ENCODE measurements around the gene USP34.

GRCh38 chr2:61196671-61197070 is 274.2 kb downstream of the USP34 start:
- TF ChIP-seq, protein P1, sequence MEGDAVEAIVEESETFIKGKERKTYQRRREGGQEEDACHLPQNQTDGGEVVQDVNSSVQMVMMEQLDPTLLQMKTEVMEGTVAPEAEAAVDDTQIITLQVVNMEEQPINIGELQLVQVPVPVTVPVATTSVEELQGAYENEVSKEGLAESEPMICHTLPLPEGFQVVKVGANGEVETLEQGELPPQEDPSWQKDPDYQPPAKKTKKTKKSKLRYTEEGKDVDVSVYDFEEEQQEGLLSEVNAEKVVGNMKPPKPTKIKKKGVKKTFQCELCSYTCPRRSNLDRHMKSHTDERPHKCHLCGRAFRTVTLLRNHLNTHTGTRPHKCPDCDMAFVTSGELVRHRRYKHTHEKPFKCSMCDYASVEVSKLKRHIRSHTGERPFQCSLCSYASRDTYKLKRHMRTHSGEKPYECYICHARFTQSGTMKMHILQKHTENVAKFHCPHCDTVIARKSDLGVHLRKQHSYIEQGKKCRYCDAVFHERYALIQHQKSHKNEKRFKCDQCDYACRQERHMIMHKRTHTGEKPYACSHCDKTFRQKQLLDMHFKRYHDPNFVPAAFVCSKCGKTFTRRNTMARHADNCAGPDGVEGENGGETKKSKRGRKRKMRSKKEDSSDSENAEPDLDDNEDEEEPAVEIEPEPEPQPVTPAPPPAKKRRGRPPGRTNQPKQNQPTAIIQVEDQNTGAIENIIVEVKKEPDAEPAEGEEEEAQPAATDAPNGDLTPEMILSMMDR (conservative IDR thresholded peaks at IDR 0.05; ENCODE audit: low read depth in 2 of 2) = no peak
- TF ChIP-seq EZH2 (IDR thresholded peaks at IDR 0.05; ENCODE audit: low read depth, unreplicated experiment) (no peak), POLR2AphosphoS5 (IDR thresholded peaks at IDR 0.05; ENCODE audit: low read depth) (no peak), CREB1 (CRISPR knock-in tag; IDR thresholded peaks at IDR 0.05; ENCODE audit: low read depth) (no peak), ETS1 (IDR thresholded peaks at IDR 0.05) (no peak), EZH2phosphoT487 (IDR thresholded peaks at IDR 0.05; ENCODE audit: unreplicated experiment) (no peak), REST (IDR thresholded peaks at IDR 0.05; ENCODE audit: unreplicated experiment) (no peak), JUNB (IDR thresholded peaks at IDR 0.05; ENCODE audit: unreplicated experiment) (no peak), NANOG (IDR thresholded peaks at IDR 0.05; ENCODE audit: borderline replicate concordance) (no peak)
